NB4 (cell line): ENCODE results near the gene KIF7.

Experiments
- DNase-seq: peaks from one replicate; pipeline ENCODE4 v3.0.0; 2010; ENCODE audit warnings: low read depth
- H3K4me3 ChIP-seq: one replicate; pipeline ENCODE4 v1.5.1; 2011; ENCODE audit warnings: mild to moderate bottlenecking, low read depth, low read length, moderate library complexity
- MYC ChIP-seq: IDR thresholded peaks from 2 replicates; pipeline ENCODE4 v1.6.1; 2011; ENCODE audit warnings: low read depth, low read length
- POLR2A ChIP-seq: IDR thresholded peaks from 2 replicates; pipeline ENCODE4 v1.6.1; 2011; ENCODE audit warnings: mild to moderate bottlenecking; ENCODE audit not compliant: insufficient read length; ENCODE audit errors: extremely low read depth
- TF ChIP-seq, protein P1 (sequence below): IDR thresholded peaks from one replicate; pipeline ENCODE4 v1.5.1; 2012; ENCODE audit warnings: low read depth, low read length
- TF ChIP-seq, protein P2 (sequence below): IDR thresholded peaks from 2 replicates; pipeline ENCODE4 v1.6.1; 2011; ENCODE audit warnings: low read depth, low read length

Gene KIF7

DNA sequence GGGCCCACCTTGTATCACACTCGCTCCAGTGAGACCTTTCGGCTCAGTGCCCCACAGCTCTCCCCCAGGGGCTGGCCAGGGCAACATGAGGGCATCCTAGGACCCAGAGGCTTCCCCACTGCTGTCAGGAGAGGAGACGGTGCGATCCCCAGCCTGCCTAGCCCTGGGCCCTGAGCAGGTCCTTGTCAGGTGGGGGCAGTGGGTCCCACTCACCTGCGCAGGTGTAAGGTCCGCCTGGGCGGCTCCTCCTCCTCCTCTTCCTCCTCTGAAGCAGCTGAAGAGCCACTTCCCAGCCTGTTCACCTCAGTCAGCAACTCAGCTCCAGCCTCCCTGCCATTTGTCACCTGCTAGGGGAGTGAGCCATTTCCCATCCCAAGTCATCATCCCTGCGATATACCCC lies 9.6 kb downstream of the KIF7 start:
- TF ChIP-seq, protein P1, sequence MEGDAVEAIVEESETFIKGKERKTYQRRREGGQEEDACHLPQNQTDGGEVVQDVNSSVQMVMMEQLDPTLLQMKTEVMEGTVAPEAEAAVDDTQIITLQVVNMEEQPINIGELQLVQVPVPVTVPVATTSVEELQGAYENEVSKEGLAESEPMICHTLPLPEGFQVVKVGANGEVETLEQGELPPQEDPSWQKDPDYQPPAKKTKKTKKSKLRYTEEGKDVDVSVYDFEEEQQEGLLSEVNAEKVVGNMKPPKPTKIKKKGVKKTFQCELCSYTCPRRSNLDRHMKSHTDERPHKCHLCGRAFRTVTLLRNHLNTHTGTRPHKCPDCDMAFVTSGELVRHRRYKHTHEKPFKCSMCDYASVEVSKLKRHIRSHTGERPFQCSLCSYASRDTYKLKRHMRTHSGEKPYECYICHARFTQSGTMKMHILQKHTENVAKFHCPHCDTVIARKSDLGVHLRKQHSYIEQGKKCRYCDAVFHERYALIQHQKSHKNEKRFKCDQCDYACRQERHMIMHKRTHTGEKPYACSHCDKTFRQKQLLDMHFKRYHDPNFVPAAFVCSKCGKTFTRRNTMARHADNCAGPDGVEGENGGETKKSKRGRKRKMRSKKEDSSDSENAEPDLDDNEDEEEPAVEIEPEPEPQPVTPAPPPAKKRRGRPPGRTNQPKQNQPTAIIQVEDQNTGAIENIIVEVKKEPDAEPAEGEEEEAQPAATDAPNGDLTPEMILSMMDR, result no peak
- no peak for TF ChIP-seq POLR2A
- TF ChIP-seq MYC, result no peak
- TF ChIP-seq, protein P2, sequence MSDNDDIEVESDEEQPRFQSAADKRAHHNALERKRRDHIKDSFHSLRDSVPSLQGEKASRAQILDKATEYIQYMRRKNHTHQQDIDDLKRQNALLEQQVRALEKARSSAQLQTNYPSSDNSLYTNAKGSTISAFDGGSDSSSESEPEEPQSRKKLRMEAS, result no peak
- H3K4me3 ChIP-seq, result no peak overlapping the region
- no peak for DNase-seq

DNA sequence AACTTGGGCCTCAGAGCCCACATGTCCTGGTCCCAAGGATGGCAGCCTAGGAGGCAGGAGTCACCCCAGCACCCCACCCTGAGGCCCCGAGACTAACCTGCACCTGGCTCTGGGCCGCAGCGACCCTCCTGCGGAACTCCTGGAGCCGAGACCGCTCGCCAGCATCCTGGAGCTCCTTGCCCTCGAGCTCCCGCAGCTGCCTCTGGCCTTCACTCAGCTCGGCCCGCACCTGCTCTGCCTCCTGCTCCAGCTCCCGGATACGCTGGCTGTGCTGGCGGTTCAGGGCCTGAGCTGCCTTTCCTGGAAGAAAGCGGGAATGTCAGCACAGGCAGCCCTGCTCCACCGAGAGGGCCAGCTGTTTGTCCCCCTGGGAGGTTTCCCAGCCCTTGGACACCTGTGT lies 13.2 kb downstream of the KIF7 start:
- no peak for DNase-seq
- H3K4me3 ChIP-seq, result no peak overlapping the region
- no peak for TF ChIP-seq POLR2A
- TF ChIP-seq, protein P2, result no peak
- TF ChIP-seq, protein P1, result no peak
- no peak for TF ChIP-seq MYC

DNA sequence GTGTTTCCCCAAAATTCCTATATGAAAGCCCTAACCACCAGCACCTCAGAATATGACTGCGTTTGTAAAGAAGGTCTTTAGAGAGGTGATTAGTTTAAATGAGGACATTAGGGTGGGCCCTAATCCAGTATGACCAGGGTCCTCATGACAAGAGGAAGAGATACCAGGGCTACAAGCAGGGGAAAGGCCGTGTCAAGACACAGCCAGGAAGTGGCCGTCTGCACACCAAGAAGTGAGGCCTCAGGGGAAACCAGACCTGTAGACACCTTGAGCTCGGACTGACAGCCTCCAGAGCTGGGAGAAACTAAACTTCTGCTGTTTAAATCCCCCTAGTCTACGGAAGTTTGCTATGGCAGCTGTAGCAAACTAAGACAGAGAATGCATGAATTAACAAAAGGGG lies 14.2 kb downstream of the KIF7 start:
- DNase-seq, result no peak
- TF ChIP-seq, protein P2, result no peak
- TF ChIP-seq MYC, result no peak
- TF ChIP-seq POLR2A, result no peak
- TF ChIP-seq, protein P1, result no peak
- no peak overlapping the region for H3K4me3 ChIP-seq

DNA sequence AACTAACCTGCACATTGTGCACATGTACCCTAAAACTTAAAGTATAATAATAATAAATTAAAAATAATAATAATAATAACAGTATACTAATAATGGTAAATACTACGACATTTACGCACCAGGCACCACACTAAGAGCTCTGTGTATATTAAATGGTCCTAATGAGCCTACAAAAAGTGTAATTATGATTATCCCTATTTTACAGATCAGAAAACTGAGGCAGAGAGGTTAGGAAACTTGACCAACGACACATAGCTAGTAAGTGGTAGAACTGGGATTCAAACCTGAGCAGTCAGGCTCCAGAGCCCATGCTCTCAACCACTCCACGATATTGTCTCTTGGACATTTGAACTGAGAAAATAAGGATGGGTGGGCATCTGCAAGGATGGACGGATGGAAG lies 15.0 kb downstream of the KIF7 start:
- no peak for TF ChIP-seq POLR2A
- TF ChIP-seq, protein P2, result no peak
- TF ChIP-seq MYC, result no peak
- TF ChIP-seq, protein P1, result no peak

DNA sequence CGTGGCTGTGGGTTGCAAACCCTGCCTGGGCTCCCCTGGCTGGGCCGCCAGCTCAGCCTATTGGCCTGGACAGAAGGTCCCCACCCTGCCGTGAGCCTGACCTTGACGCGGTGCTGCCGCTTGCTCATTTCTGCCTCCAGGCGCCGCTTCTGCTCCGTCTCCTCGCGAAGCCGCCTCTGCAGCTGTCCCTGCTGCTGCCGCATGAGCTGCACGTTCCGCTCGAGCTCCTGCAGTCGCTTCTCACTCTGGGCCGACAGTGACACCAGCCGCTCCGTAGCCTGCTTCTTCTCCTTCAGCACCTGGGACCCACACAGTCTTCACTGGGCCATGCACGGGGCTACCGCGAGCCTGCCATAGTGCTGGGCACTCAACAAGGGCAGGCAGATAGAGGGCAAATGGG lies 21.7 kb downstream of the KIF7 start:
- TF ChIP-seq POLR2A, result no peak
- no peak for TF ChIP-seq MYC
- TF ChIP-seq, protein P1, result no peak
- TF ChIP-seq, protein P2, result no peak
- H3K4me3 ChIP-seq, result no peak overlapping the region
- DNase-seq, result no peak

More for the DNA sequence above, 15.0 kb downstream of the KIF7 start:
- DNase-seq, result no peak
- no peak overlapping the region for H3K4me3 ChIP-seq
